Adipose tissue (tissue), 3 donors: ENCODE measurements around the gene TAT. TPM values are rescaled to one million over a fixed set of nuclear protein-coding genes. Genes with fewer than 3 reads are reported as not detected.
"Not testable (repeated sequence)": the region's sequence is repeated elsewhere in the genome, so short reads cannot be mapped to it uniquely, and the experiment has no call there.

Experiments used
- H3K27ac ChIP-seq: one replicate; pipeline ENCODE4 v1.5.1; 2013; ENCODE audit warnings: low read depth, low read length
- WGBS, 3 donors: extraction: QIAGEN DNeasy Blood & Tissue Kit; methylation state at CpG; one replicate each; pipeline ENCODE4 v1.1.7; 2013; 5-methylcytosine and 5-hydroxymethylcytosine counted together
- polyA plus RNA-seq, 3 donors: library from polyadenylated mRNA; stranded (reverse); fragments of 200-250 nt; gene quantifications; one replicate each; pipeline ENCODE4 v1.2.3, GENCODE V29; 2013
- donor health status: healthy with polysubstance abuse.
- donor health status: Bipolar disorder and iron deficiency.
- donor health status: healthy.

Gene TAT
- under 1 TPM in 2 of 3 donors, not detected in 1; 0.01 to 0.11 TPM for polyA plus RNA-seq

DNA sequence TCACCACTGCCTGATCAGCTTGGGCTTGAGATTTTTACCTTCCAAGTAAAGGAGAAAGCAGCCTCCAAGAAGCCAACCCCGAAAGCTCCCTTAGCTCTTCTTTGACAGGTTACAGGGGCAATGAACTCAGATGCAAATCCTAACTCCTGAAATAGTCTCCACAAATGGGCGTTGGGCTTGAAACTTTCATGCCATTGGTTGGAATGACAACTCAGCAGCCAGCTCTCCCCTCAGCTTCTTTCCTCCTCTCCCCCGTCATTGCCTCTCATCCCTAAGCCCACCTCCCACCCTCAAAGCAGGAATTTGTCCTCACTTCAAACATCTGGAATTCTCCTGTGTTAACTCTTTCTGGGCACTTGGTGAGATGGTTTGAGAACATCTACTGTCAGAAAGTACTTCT lies at the start of gene TAT:
TSS of gene TAT (minus strand) at position 122 of the 400 bp plus-strand sequence. CDS start 677 bp downstream, outside the sequence.
- 28 to 31% (median 30%) methylated on average over 3 of the region's 3 CpGs for WGBS, 3 donors
- H3K27ac ChIP-seq = no peak within 1 kb of the TSS

- no peak within 1 kb of the TSS for H3K27ac ChIP-seq
- 0 to 1% (median 1%) methylated on average over 41 to 98 of the region's 98 CpGs for WGBS, 3 donors
Observed at GRCh38 chr16:71626018-71626857, 49.3 kb upstream of the TAT start, which contains the start of gene MARVELD3. Gene MARVELD3, plus strand, starts transcription at chr16:71626184. Its CDS starts 46 bp downstream, at chr16:71626230.

DNA sequence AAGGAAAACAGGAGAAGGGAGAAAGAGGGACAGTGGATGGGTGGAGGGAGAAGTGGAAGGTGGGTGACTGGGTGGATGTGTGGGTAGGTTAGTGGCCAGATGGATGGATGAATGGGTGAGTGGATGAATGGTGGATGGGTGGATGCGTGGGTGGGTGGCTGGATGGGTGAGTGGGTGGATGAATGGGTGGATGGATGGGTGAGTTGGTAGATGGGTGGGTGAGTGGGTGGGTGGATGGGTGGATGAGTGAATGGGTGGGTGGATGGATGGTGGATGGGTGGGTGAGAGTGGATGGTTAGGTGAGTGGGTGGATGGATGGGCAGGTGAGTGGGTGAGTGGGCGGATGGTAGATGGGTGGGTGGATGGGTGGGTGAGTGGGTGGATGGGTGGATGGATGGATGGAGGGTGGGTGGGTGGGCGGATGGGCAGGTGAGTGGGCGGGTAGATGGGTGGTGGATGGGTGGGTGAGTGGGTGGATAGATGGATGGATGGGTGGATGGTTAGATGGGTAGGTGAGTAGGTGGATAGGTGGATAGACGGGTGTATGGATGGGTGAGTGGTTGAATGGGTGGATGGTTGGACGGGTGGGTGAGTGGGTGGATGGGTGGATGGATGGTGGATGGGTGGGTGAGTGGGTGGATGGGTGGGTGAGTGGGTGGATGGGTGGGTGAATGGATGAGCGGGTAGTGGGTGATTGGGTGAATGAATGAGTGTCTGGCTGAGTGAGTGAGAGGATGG lies 48.4 kb upstream of the TAT start:
- H3K27ac ChIP-seq = no peak overlapping the region
- WGBS, 3 donors = 83 to 92% (median 91%) methylated on average over 7 of the region's 7 CpGs

DNA sequence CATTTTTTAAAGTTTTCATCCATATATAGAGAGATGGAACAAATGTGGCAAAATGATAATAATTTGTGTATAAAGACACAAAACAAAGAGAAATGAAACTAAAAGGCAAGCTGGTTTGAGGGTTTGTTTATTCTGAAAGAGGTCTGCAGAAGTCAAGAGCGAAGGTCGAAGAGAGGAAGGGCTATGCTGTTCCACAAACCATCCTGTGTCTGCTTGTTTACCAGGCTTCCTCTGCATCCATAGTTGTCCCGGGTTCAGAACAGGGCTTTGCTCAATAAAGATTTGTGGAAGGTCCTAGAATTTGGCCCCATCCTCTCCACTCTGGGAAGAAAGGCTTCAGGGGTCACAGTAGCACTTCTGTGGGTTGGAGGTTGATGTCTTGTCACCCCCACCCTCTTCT lies 46.7 kb upstream of the TAT start:
- 57 to 71% (median 65%) methylated on average over 3 of the region's 3 CpGs for WGBS, 3 donors
- H3K27ac ChIP-seq = no peak overlapping the region

GRCh38 chr16:71622088-71622487 lies 45.2 kb upstream of the TAT start:
- no peak overlapping the region for H3K27ac ChIP-seq

- WGBS, 3 donors = 74 to 81% (median 77%) methylated on average over 4 of the region's 4 CpGs
Observed at GRCh38 chr16:71618429-71618828, 41.5 kb upstream of the TAT start.

DNA sequence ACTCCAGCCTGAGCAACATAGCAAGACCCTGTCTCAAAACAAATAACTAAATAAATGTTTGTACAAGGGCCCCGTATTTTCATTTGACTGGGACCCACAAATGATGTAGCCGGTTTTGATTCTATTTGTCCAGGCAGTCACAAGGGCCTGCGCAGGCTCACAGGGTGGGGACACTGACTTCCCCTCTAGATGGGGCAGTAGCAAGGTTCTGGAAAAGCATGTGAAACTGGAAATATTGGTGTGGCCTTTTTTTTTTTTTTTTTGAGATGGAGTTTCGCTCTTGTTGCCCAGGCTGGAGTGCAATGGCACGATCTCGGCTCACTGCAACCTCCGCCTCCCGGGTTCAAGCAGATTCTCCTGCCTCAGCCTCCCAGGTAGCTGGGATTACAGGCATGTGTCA lies 38.1 kb upstream of the TAT start:
- not testable (repeated sequence) for H3K27ac ChIP-seq
- WGBS, 3 donors = 89 to 92% (median 89%) methylated on average over 8 of the region's 8 CpGs

More at GRCh38 chr16:71618429-71618828, 41.5 kb upstream of the TAT start:
- no peak overlapping the region for H3K27ac ChIP-seq

DNA sequence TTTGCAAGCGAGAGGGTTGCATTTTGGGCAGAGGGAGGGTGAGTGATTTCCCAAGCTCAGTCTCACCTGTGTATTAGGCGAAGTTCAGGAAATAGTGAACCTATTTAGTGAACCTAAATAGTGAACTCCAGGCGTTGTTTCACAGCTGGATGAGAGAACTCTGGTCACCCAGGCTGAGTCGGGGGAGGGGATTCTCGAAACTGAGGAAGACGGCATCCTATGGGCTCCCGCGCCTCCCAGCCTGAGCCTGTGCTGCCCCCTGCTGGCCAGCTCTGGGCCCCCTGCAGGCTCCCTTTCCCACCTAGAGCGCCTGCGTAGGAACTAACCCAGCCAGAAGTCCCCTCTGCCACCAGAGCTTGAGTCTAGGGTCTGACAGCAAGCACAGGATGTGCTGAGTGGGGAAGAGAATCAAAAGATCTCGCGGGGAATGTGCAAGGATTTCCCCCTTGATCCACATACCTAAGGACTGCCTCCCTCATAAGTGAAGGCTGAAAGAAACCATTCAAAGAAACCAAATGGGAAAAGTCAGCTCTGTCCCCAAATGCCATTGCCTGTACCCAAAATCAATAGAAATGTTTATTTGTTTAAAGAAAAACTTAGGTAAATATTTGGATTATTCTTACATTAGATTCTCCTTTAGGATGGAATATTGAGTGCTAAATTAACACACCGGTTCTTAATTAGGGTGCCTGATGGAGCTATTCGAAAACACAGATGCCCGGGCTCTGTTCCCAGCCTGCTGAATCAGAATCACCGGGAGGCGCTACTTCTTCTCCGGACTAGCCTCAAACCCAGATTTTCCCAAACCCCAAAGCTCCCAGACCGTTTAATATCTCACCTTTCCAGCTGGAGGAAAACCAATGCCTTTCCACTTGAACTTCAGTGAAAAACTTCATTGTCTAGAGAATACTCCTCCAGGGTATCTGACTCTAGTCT lies 34.3 kb upstream of the TAT start:
- no peak overlapping the region for H3K27ac ChIP-seq
- 9 to 16% (median 14%) methylated on average over 19 of the region's 19 CpGs for WGBS, 3 donors

- WGBS, 3 donors = 75 to 79% (median 75%) methylated on average over 4 of the region's 4 CpGs
- no peak overlapping the region for H3K27ac ChIP-seq
Observed at GRCh38 chr16:71610447-71610846, 33.6 kb upstream of the TAT start.

- 45 to 50% (median 49%) methylated on average over 2 of the region's 2 CpGs for WGBS, 3 donors
Observed at GRCh38 chr16:71609066-71609465, 32.2 kb upstream of the TAT start.

DNA sequence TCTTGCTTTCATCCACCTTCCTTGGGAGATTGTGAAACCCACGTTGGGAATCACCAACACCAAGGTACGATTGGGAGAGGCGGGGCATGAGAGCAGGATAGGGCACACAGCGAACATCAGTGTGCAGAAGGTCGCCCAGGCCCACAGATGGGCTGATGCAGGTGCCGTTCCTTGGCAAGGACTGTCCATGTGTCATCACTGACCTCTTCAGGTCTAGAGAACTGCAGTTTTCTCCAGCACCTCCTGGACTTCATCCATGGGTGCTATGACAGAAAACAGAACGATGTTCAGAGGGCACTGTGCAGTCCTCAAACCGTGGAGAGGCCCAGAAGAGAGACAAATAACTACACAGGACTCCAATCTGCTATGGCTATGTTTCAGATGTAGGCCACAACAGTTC lies 23.9 kb upstream of the TAT start:
- 72 to 77% (median 76%) methylated on average over 8 of the region's 8 CpGs for WGBS, 3 donors

More at GRCh38 chr16:71609066-71609465, 32.2 kb upstream of the TAT start:
- H3K27ac ChIP-seq = no peak overlapping the region

GRCh38 chr16:71598426-71598825 lies 21.5 kb upstream of the TAT start:
- 49 to 64% (median 55%) methylated on average over 2 of the region's 2 CpGs for WGBS, 3 donors
- not testable (repeated sequence) for H3K27ac ChIP-seq

More for the DNA sequence above, 23.9 kb upstream of the TAT start:
- H3K27ac ChIP-seq = no peak overlapping the region

DNA sequence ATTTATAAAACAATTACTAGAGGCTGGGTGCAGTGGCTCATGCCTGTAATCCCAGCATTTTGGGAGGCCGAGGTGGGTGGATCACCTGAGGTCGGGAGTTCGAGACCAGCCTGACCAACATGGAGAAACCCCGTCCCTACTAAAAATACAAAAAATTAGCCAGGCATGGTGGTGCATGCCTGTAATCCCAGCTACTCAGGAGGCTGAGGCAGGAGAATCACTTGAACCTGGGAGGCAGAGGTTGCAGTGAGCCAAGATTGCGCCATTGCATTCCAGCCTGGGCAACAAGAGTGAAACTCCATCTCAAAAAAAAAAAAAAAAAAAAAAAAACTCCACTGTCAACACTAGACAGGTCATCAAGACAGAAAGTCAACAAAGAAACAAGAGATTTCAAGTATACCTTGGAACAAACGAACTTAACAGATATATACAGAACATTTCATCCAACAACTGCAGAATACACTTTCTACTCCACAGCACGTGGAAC lies 18.5 kb upstream of the TAT start:
- 81 to 92% (median 88%) methylated on average over 6 to 7 of the region's 7 CpGs for WGBS, 3 donors
- H3K27ac ChIP-seq = not testable (repeated sequence)

DNA sequence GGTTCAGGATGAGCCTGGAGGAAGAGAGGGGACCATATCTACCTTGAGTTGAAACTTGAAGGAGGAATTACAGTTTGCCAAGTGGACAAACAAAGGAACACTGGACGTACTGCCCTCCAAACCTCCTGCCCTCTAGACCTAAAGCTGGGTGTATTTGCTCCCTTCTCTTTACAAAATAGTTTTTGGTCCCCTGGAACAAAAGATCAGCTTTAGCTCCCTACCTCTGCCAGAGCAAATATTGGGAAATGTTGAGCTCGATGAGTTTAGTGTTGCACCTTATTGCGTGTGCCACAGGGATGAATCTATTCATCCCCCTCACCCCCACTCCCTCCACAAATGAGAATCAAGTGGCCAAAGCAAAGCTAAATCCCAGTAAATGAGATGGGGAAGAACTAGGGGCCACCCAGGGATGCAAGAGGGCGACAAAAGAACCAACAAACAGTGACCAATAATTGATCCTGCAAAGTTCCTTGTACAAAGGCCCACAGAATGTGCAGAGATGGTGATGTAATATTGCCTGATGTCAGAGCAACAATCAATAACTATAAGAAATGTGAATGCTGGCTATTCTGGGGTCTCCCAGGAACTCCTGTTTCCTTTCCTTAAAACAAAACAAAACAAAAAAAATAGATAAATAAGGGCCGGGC lies 17.2 kb upstream of the TAT start:
- WGBS, 3 donors = 62 to 87% (median 84%) methylated on average over 5 of the region's 5 CpGs
- no peak overlapping the region for H3K27ac ChIP-seq

GRCh38 chr16:71593048-71593999 lies 16.4 kb upstream of the TAT start:
- H3K27ac ChIP-seq = no peak overlapping the region
- WGBS, 3 donors = 66 to 82% (median 77%) methylated on average over 3 of the region's 3 CpGs

DNA sequence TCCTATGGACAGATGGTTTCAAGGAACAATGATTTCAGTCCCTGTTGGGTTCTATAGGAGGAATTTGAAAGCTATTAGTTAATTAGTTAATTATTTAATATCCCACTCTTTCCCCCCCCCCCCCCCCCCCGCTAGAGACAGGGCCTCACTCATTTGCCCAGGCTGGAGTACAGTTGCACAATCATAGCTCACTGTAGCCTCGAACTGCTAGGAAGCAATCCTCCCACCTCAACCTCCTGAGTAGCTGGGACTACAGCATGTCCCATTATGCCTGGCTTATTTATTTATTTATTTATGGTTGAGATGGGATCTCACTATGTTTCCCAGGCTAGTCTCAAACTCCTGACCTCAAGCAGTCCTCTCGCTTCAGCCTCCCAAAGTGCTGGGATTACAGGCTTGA lies 15.0 kb upstream of the TAT start:
- H3K27ac ChIP-seq = no peak overlapping the region
- WGBS, 3 donors = 62 to 82% (median 79%) methylated on average over 2 to 3 of the region's 3 CpGs

DNA sequence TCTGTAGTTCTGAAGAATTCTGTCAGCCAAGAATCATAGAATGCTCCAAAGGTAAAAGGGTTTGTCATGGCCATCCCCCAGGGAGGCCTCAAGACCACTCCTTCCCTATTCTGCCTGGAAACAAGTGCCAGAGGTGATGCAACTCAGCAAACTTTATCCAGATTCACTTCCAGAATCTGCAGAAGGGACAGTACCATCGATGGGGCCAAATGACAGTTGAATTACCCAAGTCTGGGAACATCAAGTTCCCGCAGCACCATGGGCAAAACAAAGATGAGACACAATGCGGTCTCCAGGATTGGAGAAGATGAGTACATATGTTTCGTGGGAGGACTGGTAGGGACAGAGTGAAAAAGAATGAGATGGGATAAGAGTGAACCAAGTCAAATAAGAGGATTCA lies 13.7 kb upstream of the TAT start:
- 82 to 91% (median 84%) methylated on average over 4 of the region's 4 CpGs for WGBS, 3 donors
- H3K27ac ChIP-seq = no peak overlapping the region
